Measurements from ENCODE around the gene RNF150. TPM values are rescaled to one million over a fixed set of nuclear protein-coding genes. Genes with fewer than 3 reads are reported as not detected.

The RNF150 gene
- total and polyA plus RNA-seq, 3 donors from 2014 or later, result 4.7 to 7.8 (median 6.5) TPM

- whole genome bisulfite sequencing, 2 donors, result 71 to 75% methylated on average over 7 of the region's 7 CpGs
- H3K27me3 ChIP-seq, result no peaks in the 10 kb centered on the region
- no peak overlapping the region for H3K27ac ChIP-seq
- no peak overlapping the region for H3K4me3 ChIP-seq
- no peaks in the 10 kb centered on the region for H3K9me3 ChIP-seq
- TF ChIP-seq POLR2A (IDR thresholded peaks at IDR 0.05), result no peak
- TF ChIP-seq, protein P1, sequence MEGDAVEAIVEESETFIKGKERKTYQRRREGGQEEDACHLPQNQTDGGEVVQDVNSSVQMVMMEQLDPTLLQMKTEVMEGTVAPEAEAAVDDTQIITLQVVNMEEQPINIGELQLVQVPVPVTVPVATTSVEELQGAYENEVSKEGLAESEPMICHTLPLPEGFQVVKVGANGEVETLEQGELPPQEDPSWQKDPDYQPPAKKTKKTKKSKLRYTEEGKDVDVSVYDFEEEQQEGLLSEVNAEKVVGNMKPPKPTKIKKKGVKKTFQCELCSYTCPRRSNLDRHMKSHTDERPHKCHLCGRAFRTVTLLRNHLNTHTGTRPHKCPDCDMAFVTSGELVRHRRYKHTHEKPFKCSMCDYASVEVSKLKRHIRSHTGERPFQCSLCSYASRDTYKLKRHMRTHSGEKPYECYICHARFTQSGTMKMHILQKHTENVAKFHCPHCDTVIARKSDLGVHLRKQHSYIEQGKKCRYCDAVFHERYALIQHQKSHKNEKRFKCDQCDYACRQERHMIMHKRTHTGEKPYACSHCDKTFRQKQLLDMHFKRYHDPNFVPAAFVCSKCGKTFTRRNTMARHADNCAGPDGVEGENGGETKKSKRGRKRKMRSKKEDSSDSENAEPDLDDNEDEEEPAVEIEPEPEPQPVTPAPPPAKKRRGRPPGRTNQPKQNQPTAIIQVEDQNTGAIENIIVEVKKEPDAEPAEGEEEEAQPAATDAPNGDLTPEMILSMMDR (IDR thresholded peaks at IDR 0.05), result no peak
- intact Hi-C loops (cut with DNase I; ENCODE audit: low total_unique reads), result no loop called here
- H3K36me3 ChIP-seq (ENCODE audit: low read depth, missing control alignments), result no peaks in the 10 kb centered on the region
- no peak for DNase-seq
- H3K4me1 ChIP-seq, result no peaks in the 10 kb centered on the region
These were observed 9.2 kb upstream of the RNF150 start for GRCh38 chr4:141142423-141142822.

GRCh38 chr4:141140391-141141200 lies 7.3 kb upstream of the RNF150 start:
- H3K27ac ChIP-seq, result peak overlapping the region in 1 of 2 donors; percentile 55
- DNase-seq, result peak; percentile 24
- H3K36me3 ChIP-seq (ENCODE audit: low read depth, missing control alignments), result no peaks in the 10 kb centered on the region
- intact Hi-C loops (cut with DNase I; ENCODE audit: low total_unique reads), result no loop called here
- TF ChIP-seq, protein P1 (IDR thresholded peaks at IDR 0.05), result no peak
- no peak for TF ChIP-seq POLR2A (IDR thresholded peaks at IDR 0.05)
- WGBS, 2 donors, result 55 to 61% methylated on average over 3 of the region's 3 CpGs
- no peaks in the 10 kb centered on the region for H3K27me3 ChIP-seq
- H3K4me1 ChIP-seq, result no peaks in the 10 kb centered on the region
- no peaks in the 10 kb centered on the region for H3K9me3 ChIP-seq
- H3K4me3 ChIP-seq, result no peak overlapping the region

DNA sequence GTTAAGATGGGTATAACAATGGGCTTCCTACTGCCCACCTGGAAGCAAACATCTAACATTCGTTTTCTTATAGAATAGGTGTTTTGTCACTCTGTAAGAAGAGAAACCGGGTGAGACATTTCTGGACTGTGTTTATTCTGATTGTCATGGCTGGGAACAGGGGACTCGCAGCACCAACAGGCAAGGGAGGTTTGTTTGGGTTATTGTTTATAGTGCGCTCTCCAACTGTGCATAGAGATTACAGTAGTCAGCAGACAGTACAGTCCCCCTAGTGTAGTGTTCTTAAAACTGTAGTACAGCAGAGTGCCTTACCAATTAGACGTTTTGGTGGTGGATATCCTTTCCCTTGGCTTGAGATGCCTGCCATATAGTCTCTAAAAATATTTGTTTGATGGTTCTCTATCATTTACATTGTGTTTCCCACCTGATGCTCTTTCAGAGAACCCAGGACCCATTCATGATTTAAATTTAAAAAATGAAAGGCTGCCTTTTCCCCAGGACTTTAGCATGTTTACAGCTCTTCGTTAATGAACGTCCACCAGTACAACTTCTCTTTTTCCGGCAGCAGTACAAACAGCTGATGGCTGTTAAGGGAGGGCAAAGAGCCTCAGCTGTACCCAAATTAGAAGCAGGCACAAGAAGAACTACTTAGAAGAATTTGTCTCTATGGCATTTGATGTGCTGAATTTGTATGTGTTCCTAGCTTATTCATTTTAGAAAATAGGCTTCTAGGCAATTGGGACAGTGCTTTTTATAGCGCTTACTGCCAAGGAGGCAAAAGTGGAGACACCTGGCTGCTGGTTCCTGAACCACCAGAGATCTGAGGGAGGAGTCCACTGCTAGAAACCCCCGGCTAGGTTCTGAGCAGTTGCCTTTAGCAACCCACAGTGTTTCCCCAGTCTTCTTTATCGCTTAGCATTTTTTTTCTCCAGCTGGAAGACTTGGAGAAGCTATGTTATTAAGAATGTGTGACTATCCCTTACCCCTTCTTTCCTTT lies 1.0 kb upstream of the RNF150 start:
- H3K27ac ChIP-seq, result peak overlapping the region in 1 of 2 donors; percentile 41
- 28 to 29% methylated on average over 11 of the region's 11 CpGs for WGBS, 2 donors

DNA sequence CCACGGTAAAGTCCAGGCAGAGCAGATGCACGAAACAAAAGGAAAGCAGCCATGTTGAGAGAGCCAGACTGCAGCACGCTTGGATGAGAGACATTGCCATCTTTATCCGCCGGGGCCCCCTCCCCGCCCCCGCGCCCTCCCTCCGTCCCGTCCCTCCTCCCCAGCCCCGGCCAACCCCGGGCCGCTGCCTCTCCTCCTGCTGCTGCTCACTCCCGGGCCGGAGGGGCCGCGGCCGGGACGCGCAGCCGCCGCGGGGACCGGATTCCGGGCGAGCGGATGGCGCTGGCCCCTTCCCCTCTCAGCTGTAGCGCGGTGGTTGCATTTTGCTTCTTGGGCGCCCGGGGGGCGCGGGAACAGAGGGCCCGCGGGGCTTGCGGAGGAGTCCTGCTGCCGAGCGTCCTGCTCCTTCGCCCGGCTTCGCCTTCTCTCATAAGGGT lies 542 bp downstream of the RNF150 start:
- Histone ChIP-seq H3K27me3 (no peaks in the 10 kb centered on the region), H3K27ac (peak overlapping the region; percentile 60 to 76), H3K9me3 (no peaks in the 10 kb centered on the region), H3K36me3 (ENCODE audit: low read depth, missing control alignments) (no peaks in the 10 kb centered on the region), H3K4me3 (peak overlapping the region; percentile 80 to 89), H3K4me1 (peaks cover 12% of the 10 kb centered on the region)
- 0 to 1% methylated on average over 2 to 25 of the region's 42 CpGs for WGBS, 2 donors
- peak; percentile 42 for DNase-seq
- intact Hi-C loops (cut with DNase I; ENCODE audit: low total_unique reads), result loop anchor here (5.0 kb wide), 1 partner anchor 270 kb away; no protein-coding TSS in a partner anchor
- TF ChIP-seq POLR2A (IDR thresholded peaks at IDR 0.05), result no peak

More for the DNA sequence above, 1.0 kb upstream of the RNF150 start:
- TF ChIP-seq, protein P1 (IDR thresholded peaks at IDR 0.05), result no peak
- TF ChIP-seq POLR2A (IDR thresholded peaks at IDR 0.05), result no peak
- DNase-seq, result no peak
- no peaks in the 10 kb centered on the region for H3K36me3 ChIP-seq (ENCODE audit: low read depth, missing control alignments)
- intact Hi-C loops (cut with DNase I; ENCODE audit: low total_unique reads), result loop anchor here (5.0 kb wide), 1 partner anchor 272 kb away; no protein-coding TSS in a partner anchor
- H3K27me3 ChIP-seq, result no peaks in the 10 kb centered on the region
- H3K4me3 ChIP-seq, result peak overlapping the region in 1 of 2 donors; percentile 80
- peaks cover 12% of the 10 kb centered on the region for H3K4me1 ChIP-seq
- no peaks in the 10 kb centered on the region for H3K9me3 ChIP-seq
